ENCODE data around the gene LSR.

LSR gene

DNA sequence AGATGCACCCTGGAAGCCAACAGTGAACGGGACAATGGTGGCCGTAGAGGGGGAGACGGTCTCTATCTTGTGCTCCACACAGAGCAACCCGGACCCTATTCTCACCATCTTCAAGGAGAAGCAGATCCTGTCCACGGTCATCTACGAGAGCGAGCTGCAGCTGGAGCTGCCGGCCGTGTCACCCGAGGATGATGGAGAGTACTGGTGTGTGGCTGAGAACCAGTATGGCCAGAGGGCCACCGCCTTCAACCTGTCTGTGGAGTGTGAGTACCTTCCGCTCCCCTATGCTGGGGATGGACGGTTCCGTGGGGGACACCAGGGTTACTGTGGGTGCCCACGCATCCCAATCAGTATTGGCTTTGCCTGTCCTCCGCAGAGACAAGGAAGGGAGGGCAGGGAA lies 53.6 kb downstream of the LSR start:
- DNase-seq (ENCODE audit: low spot score) = no peak

DNA sequence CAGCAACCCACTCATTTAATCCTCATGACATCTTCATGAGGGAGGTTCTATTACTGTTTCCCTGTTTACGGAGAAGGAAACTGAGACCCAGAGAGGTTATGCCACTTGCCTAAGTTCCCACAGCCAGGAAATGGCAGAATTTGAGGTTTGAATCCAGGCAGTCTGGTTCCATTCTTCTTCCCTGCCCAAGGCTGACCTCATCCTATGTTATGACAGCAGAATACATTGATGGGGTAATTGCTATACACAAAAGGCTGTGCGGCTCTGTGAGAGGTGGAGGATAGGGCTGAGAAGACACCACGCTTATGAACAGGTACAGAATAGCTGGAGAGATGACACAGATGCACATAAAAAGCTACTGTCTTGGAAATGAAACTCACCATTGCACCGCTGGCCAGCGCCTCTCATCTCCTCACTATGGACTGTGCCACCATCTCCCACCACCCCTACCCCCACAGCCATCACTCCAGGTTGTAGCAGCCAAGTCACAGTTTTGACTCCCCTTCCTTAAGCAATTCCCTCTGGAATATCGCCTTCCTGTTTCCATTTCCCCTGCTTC lies 54.6 kb downstream of the LSR start:
- no peak for DNase-seq (ENCODE audit: low spot score)

DNA sequence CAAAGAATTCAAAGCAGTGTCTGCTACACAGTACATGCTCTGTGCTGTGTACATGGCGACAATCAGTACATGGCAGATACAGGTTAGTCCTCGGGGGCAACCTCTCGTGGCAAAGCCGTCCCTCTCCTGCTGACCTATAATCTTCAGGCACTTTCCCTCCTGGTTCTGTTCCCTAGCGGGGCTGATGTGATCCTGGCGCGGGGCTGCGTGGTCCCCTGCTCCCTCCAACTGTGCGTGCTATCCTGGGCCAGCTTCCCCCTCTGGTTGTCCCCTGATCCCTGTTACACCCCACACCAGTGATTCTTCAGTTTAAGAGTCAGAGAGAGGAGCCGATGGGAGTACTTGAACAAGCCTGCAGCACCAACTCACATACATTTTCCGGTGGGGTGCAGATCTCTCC lies 55.2 kb downstream of the LSR start:
- DNase-seq (ENCODE audit: low spot score) = no peak

DNA sequence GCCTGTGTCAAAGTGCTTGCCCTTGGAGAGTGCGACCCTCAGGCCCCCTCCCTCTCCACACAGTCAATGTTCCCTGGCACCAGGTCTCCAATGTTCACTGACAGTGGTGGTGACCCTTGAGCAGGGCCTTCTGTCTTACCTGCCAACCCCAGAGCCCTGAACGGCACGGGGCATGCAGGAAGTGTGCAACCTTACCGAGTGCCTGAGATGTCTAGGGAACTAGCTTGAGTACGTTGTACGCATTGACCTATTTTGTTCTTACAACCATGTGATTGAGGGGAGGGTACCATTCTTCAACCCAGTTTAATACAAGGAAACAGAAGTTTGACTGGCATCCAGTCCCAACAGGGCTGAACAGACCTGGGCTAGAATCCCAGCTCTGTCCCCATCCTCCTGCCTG lies 56.4 kb downstream of the LSR start:
- DNase-seq (ENCODE audit: low spot score) = no peak

DNA sequence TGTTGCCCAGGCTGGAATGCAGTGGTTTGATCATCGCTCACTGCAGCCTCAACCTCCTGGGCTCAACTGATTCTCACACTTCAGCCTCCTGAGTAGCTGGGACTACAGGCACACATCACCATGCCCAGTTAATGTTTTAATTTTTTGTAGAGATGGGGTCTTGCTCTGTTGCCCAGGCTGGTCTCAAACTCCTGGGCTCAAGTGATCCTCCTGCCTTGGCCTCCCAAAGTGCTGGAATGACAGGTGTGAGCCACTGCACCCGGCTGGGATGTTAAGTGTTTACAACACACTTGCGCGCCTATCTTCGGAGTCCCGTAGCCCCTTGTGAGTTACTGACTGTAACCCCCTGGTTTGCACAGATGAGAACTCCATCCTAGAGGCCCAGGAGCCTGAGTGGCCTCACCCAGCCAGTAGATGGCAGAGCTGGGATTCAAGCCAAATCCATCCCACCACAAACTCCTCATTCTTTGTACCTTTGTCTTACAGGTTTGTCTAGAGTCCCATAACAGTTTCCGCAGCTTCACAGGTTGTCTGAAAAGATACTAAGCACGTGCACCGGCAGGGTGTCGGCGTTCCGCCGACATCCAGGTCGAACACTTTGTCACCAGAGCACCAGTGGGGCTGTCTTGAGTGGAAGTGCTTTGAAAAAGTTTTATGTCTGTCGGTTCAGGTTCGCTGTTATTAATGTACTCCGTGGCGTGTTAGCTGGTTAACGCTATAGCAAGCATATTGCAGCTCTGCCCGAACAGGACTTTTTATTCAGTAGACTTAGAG lies 57.9 kb downstream of the LSR start:
- DNase-seq (ENCODE audit: low spot score) = no peak

DNA sequence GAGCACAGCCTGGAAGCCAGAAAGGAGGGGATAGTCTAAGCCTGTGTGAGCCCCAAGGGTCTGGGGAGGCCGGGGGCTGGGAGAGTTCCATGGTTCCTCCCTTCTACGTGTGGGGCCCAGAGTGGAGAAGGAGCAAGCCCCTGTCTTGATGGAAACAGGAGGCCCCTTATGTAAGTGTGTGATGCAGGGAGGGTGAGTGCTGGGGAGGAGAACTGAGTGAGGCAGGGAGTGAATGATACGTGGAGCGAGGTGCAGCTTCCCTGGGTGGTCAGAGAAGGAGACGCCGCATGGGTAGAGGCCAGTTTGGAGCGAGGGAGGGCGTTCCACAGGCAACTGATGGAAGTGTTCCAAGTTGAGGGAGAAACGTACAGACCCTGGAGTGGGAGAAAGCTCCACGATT lies 59.1 kb downstream of the LSR start:
- no peak for DNase-seq (ENCODE audit: low spot score)

DNA sequence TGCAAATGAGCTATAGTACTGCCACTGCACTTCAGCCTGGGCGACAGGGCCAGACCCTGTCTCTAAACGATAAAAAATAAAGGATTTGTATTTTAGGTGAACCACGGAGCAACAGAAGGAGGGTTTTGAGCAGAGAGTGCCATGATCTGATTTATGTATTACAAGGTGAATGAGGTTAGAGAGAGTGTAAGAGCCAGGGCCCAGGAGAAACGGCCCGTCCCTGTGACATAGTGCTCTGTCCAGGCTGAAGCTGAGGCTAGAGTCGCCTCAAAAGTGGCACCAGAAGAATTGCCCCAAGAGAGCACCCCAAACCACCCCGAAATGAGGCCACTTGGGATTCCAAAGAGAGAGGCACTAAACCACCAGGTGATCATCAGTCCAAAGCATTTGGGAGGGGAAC lies 60.1 kb downstream of the LSR start:
- no peak for DNase-seq (ENCODE audit: low spot score)

DNA sequence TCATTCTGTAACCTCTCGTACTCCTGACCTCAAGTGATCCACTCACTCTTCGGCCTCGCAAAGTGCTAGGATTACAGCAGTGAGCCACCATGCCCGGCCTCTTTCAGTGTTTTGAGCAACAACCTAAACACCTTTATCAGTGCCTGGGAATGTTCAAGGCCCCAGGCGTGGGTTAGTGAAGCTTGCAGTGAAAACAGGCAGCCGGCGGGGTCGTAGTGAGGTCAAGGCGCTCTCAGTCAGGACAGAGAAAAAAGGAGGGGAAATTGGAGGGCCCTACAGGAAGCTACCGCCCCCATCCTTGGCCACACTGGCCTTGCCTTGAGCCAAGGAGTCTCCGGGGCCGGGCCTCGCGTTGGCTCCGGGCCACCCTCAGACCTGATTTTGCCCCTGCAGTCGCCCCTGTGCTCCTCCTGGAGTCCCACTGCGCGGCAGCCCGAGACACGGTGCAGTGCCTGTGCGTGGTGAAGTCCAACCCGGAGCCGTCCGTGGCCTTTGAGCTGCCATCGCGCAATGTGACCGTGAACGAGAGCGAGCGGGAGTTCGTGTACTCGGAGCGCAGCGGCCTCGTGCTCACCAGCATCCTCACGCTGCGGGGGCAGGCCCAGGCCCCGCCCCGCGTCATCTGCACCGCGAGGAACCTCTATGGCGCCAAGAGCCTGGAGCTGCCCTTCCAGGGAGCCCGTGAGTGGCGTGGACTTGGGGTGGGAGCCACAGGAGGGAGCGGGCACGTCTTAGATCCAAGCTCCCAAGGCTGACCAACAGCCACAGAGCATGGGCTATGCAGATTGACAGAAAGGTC lies 60.9 kb downstream of the LSR start:
- DNase-seq (ENCODE audit: low spot score) = no peak

DNA sequence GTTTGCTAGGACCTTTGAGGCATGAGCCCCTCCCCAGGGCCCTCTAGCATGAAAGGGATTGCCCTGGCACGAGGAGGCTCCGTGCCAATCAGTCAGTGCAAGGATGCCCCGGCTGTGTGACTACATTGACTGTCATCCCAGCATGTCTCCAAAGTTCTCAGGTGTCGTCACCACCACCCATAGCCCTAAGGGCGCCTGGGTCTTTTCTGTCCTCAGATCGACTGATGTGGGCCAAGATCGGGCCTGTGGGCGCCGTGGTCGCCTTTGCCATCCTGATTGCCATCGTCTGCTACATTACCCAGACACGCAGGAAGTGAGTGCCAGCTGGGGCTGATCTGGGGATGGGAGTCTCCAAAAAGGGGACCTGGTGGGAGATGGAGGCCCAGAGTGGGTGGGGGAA lies 61.5 kb downstream of the LSR start:
- DNase-seq (ENCODE audit: low spot score) = no peak

DNA sequence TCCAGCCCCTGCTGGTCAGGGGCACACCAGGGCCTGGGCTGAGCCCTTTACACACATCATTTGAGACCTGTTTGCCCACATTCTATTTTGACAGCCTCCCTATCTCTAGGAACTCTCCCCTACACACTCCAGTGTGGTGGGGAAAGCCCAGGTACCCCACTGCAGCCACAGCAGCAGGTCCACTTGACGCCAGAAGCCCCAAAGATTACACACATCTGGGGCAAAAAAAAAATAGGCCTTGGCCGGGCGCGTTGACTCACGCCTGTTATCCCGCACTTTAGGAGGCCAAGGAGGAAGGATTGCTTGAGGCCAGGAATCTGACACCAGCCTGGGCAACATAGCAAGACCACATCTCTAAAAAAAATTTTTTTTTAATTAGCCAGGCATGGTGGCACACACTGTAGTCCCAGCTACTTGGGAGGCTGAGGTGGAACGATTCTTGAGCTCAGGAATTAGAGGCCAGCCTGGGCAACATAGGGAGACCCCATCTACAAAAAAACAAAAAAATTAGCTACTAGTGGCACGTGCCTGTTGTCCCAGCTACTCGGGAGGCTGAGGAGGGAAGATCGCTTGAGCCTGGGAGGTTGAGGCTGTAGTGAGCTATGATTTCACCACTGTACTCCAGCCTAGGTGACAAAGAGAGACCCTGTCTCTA lies 62.1 kb downstream of the LSR start:
- DNase-seq (ENCODE audit: low spot score) = no peak

DNA sequence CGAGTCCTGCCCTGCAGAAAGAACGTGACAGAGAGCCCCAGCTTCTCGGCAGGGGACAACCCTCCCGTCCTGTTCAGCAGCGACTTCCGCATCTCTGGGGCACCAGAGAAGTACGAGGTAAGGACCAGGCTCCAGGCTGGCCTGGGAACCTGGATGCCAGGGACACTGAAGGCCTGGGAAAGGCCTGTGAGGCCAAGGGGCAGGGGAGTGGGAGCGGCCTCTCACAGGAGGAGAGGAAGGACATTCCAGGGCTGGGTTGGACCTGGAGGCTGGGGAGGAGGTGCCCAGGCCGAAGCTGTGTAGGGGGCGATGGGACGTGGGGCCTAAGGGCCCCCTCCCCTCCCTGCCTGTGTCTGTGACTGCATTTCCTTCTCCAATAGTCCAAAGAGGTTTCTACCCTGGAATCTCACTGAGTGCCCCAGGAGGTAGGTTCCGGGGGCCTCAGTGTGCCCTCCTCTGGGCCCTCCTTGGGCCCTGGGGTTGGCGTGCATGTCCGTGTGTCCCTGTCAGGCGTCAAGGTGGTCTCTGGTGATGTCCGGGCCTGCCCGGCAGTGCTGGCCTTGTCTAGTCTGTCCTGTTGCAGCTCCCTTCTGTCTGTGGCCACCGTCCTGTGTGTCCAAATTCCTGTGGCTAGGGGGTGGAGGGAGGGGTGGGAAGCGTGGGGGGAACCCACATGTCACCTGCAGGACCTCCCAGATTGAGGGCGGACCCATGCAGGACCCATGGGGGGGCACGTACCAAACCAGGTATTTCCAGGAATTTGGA lies 63.3 kb downstream of the LSR start:
- DNase-seq (ENCODE audit: low spot score) = no peak

DNA sequence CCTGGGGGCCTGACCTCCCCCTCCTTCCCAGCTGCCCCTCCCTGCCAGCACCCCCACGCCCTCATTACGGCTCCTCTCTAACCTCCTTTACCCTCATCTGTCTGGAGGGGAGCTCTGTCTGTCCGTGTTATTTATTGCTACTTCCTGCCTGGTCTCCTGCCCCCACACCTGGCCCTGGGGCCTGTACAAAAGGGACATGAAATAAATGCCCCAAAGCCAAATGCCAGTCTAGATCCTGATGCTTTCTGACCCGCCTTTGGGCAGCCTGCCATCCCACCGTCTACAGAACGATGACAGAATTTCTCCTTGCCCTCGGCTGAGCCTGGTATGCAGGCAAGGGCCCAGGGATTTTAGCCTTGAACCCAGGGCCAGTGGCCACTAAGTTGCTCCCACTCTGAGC lies 64.8 kb downstream of the LSR start:
- no peak for DNase-seq (ENCODE audit: low spot score)

DNA sequence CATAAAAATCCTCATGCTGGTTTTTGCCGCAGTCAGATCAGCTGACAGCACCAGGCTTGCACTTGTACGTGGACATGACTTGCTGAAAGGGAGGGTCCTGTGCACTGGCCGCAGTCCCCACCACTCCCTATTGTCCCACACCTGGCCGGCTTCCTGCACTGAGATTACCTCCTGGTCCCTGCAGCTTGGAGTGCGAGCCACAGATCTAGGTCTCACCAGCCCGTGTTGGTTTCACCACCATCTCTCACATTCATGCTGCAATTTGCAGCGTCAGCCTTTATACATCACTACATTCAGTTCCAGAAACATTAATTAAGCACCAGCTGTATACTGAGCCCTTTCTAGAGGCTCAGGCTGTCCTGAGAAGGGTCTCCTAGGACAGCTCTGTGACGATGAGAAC lies 65.2 kb downstream of the LSR start:
- no peak for DNase-seq (ENCODE audit: low spot score)

DNA sequence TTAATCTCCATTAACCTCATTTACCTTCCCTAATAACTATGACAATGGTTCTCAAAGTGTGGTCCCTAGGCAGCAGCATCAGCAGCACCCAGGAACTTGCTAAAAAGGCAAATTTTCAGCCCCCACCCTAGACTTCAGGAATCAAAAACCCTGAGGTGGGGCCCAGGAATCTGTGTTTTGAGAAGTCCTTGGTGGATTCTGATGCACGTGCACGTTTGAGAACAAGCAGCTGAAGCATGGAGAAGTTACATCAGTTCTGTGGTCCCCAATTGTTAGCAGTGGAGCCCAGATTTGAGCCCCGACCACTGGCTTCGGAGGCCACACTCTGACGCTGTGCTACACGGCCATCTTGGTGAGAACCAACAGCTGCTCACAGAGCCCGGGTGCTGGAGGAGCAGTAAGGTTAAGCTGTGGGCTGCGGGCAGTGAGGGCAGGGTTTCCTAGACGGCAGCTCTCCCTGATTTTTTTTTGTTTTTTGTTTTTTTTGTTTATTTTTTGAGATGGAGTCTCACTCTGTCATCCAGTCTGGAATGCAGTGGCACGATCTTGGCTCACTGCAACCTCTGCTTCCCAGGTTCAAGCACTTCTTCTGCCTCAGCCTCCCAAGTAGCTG lies 66.2 kb downstream of the LSR start:
- no peak for DNase-seq (ENCODE audit: low spot score)

DNA sequence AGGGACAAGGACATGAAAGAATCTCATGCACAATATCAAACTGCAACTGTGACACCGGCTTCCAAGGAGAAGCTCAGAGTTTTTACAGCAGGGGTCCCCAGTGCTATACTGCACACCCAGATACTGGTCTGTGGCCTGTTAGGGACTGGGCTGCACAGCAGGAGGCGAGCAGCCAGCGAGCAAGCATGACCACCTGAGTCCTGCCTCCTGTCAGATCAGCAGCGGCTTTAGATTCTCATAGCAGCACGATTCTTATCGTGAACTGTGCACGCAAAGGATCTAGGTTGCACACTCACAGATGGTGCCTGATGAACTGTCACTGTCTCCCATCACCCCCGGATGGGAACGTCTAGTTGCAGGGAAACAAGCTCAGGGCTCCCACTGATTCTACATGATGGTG lies 67.1 kb downstream of the LSR start:
- DNase-seq (ENCODE audit: low spot score) = no peak

DNA sequence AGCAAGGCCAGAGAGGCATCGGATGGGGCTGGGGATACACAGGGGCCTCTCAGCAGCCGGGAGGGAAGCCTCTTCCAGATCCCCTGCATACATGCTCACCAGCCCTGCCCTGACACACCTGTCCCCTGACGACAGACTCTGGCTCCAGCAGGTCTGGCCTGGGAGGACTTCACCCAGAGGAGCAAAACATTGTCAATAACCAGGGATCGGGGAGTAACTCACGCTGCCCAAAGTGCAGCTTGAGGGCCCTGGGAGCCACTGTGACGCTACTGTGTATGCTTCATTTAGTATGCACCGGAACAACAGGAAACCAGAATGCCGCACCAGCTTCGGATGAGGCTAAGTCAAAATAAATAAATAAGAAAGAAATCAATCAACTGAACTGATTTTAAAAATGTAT lies 67.8 kb downstream of the LSR start:
- no peak for DNase-seq (ENCODE audit: low spot score)

Data from RKO (cell line).